Activated T-helper 17 cell treated with anti-CD3 and anti-CD28 coated beads, Interleukin-2, amount 50 U/mL, for 72 hours (primary cell): ENCODE measurements around the gene SDK2. TPM values are rescaled to one million over a fixed set of nuclear protein-coding genes. Genes with fewer than 3 reads are reported as not detected.
A peak's percentile ranks its signal among the peaks of the same experiment; 100 is the strongest.

Experiments used
- ATAC-seq: fragments of 150-1000 bp; cut with Tn5 transposase; replicated peaks from 2 replicates; pipeline ENCODE4 v1.10.0; 2021; ENCODE audit warnings: mild to moderate bottlenecking, moderate library complexity
- H3K27ac Mint-ChIP-seq: one replicate; pipeline ENCODE4 v1.8.0; 2022; ENCODE audit warnings: mixed read lengths
- H3K27me3 Mint-ChIP-seq: one replicate; pipeline ENCODE4 v1.8.0; 2022; ENCODE audit warnings: mixed read lengths
- H3K36me3 Mint-ChIP-seq: one replicate; pipeline ENCODE4 v1.8.0; 2022; ENCODE audit warnings: low read depth, mild to moderate bottlenecking, mixed read lengths
- H3K4me1 Mint-ChIP-seq: one replicate; pipeline ENCODE4 v1.8.0; 2022; ENCODE audit warnings: mixed read lengths
- H3K4me3 Mint-ChIP-seq: one replicate; pipeline ENCODE4 v1.8.0; 2022; ENCODE audit warnings: mild to moderate bottlenecking, mixed read lengths
- H3K9me3 Mint-ChIP-seq: one replicate; pipeline ENCODE4 v1.8.0; 2022; ENCODE audit warnings: mixed read lengths
- total RNA-seq, 2 donors: library from RNA; stranded (reverse); gene quantifications; one replicate each; pipeline ENCODE4 v1.2.3, GENCODE V29; 2022

Gene SDK2
- total RNA-seq, 2 donors from 2014 or later = 0.19 to 0.26 TPM

DNA sequence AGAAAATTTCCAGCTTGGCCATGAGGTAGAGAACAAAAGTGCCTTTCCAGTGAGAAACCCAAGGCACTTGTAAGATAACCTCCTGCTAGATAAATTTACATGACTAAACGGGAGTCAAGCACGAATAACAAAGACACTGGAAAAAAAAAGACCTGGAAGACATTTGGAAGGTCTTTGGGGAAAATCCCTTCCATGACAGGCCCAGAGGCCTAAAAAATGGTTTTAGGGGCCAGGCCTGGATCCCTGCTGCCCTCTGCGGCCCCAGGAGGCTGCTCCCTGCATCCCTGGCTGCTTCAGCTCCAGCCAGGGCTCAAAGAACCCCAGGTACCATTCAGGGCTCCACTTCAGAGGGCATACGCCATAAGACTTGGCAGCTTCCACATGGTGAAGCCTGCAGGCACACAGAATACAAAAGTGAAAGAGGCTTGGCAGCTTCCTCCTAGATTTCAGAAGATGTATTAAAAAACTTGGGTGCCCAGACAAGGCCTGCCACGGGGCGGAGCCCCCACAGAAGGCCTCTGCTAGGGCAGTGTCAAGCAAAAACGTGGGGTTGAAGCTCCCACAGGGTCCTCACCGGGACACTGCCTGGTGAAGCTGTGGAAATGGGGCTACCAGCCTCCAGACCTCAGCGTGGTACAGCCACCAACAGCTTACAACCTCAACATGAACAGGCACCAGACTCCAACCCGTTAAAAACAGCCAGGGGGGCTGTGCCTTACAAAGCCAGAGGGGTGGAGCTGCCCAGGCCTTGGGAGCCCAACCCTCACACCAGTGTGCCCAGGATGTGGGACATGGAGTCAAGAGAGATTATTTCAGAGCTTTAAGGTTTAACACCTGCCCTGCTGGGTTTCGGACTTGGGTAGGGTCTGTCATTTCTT, 77.1 kb downstream of the SDK2 start:
- Mint-ChIP-seq H3K9me3 (no peaks in the 10 kb centered on the region), H3K27me3 (no peaks in the 10 kb centered on the region), H3K27ac (peak overlapping the region; percentile 50), H3K4me1 (peaks cover 7% of the 10 kb centered on the region), H3K4me3 (peak overlapping the region; percentile 30), H3K36me3 (no peaks in the 10 kb centered on the region)
- peak; percentile 84 for ATAC-seq

DNA sequence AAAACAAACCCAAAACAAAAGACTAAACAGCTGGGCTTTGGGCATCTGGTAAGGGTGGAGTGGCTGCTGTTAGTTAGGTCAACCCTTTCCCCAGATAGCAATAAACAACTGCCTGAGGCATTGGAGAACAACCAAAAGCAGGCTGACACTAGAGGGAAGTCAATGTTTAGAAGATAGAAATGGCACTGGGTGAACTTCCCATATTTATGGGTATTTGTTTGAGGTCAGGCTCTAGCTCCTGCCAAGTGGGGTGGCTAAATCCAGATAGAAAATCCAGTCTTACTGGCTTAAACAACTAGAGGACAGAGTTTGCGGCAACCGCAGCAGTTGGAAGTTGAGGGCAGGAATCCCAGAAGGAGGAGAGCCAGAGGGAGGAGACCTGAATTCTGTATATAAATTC, 79.4 kb downstream of the SDK2 start:
- no peaks in the 10 kb centered on the region for H3K9me3 Mint-ChIP-seq
- no peaks in the 10 kb centered on the region for H3K27me3 Mint-ChIP-seq
- ATAC-seq = no peak
- H3K4me1 Mint-ChIP-seq = peaks cover 7% of the 10 kb centered on the region
- no peaks in the 10 kb centered on the region for H3K36me3 Mint-ChIP-seq
- no peak overlapping the region for H3K4me3 Mint-ChIP-seq
- H3K27ac Mint-ChIP-seq = no peak overlapping the region

- Mint-ChIP-seq H3K36me3 (no peaks in the 10 kb centered on the region), H3K4me3 (no peak overlapping the region), H3K4me1 (no peaks in the 10 kb centered on the region), H3K9me3 (no peaks in the 10 kb centered on the region), H3K27ac (no peak overlapping the region), H3K27me3 (no peaks in the 10 kb centered on the region)
- ATAC-seq = no peak
Observed at GRCh38 chr17:73562896-73563295, 81.3 kb downstream of the SDK2 start.

GRCh38 chr17:73561111-73561510, 83.1 kb downstream of the SDK2 start:
- Mint-ChIP-seq H3K4me1 (no peaks in the 10 kb centered on the region), H3K27me3 (no peaks in the 10 kb centered on the region), H3K9me3 (no peaks in the 10 kb centered on the region), H3K36me3 (no peaks in the 10 kb centered on the region), H3K4me3 (no peak overlapping the region), H3K27ac (peak overlapping the region; percentile 41)
- ATAC-seq = no peak

DNA sequence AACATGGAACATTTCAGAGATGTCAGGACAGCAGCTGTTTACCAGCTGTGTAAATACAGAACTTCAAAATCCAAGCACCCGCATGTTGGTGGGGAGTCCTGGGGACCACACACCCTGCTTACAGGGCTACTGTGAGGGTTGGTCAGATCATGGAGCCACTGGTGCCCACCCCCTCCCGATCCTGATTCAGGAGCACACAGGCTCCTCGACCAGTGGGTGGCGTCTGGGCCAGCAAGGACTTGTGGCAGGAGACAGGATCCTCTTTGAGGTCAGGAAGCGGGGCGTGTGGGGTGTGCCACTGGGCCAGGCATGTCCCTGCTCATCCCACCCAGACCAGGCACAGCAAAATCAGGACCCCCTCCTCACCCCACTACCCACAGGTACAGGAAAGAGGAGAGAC, 83.6 kb downstream of the SDK2 start:
- Mint-ChIP-seq H3K4me1 (no peaks in the 10 kb centered on the region), H3K27me3 (no peaks in the 10 kb centered on the region), H3K36me3 (no peaks in the 10 kb centered on the region), H3K9me3 (no peaks in the 10 kb centered on the region), H3K4me3 (no peak overlapping the region), H3K27ac (peak overlapping the region; percentile 41)
- ATAC-seq = no peak

DNA sequence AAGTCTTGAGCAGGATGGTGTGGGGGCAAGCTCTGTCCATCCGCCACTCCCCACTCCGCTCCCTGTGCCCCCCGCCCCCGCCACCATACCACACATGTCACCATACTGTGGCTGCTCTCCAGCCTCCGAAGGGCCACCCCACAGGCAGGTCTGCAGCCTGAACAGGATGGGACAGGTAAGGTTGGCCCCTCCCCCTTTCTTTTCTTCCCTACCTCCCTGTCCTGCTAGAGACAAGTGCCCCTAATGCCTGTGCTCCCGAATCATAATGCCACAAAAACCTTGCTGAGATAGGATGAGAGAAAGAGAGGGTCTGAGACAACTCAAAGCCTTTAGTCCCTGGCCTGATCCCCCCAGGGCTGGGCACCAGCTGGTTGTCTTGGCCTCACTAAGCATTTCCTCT, 84.7 kb downstream of the SDK2 start:
- Mint-ChIP-seq H3K27me3 (no peaks in the 10 kb centered on the region), H3K9me3 (no peaks in the 10 kb centered on the region), H3K27ac (no peak overlapping the region), H3K4me1 (no peaks in the 10 kb centered on the region), H3K36me3 (no peaks in the 10 kb centered on the region), H3K4me3 (no peak overlapping the region)
- ATAC-seq = no peak

GRCh38 chr17:73555199-73555960, 88.9 kb downstream of the SDK2 start:
- Mint-ChIP-seq H3K27ac (no peak overlapping the region), H3K4me1 (peaks cover 5% of the 10 kb centered on the region), H3K36me3 (no peaks in the 10 kb centered on the region), H3K27me3 (no peaks in the 10 kb centered on the region), H3K9me3 (no peaks in the 10 kb centered on the region), H3K4me3 (no peak overlapping the region)
- no peak for ATAC-seq

GRCh38 chr17:73554498-73554897, 89.7 kb downstream of the SDK2 start:
- Mint-ChIP-seq H3K27ac (no peak overlapping the region), H3K27me3 (no peaks in the 10 kb centered on the region), H3K4me3 (no peak overlapping the region), H3K9me3 (no peaks in the 10 kb centered on the region), H3K4me1 (peaks cover 5% of the 10 kb centered on the region), H3K36me3 (no peaks in the 10 kb centered on the region)
- ATAC-seq = no peak

DNA sequence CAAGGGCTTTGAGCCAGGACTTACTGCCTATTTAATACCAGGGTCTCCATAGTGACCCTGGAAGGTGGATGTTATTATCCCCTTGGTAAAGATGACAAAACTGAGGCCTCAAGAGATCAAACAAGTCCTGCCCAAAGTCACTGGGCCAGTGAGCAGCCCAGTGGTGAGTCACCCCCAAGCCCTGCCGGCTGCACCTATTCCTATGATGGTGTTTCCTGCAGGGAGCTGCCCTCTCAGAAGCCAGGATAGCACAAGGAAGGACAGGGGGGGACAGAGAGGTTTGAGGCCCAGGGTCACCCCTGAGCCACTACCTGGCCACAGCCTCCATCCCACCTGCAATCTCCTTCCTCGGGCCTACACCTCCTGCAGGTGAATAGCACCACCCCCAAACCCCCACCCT, 90.9 kb downstream of the SDK2 start:
- ATAC-seq = no peak
- no peaks in the 10 kb centered on the region for H3K9me3 Mint-ChIP-seq

DNA sequence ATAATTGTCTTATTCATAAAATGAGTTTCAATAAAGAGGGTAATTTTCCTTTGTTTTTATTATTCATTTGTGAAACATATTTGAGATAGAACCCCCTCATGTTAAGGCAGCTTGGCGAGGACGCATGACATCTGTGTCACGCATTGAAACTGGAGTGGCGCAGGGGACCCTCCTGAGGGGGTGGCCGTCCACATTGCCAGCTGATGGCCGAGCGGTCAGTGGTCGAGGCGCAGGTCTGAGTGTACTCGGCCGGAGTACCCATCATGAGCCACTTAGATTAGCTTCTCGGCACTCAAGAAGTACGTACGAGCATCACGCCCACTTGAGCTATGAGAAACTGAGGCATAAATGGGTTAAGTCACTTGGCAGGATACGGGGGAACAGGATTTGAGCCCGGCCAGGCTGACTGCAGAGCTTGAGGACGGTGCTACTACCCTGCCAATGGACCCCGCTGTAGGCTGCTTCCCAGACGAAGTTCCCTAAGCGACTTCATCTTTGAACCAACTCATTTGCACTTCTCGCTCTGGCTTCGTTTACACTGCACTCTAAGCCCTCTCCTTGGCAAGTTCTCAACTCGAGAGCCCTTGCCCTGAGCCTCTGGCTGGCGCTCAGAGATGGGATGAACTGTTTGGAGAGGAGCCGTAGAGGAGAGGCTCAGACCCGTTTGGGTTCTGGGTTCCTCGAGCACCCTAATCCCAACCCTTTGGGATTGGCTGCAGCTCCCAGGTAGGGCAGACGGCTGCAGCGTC, 91.8 kb downstream of the SDK2 start:
- H3K4me3 Mint-ChIP-seq = peak overlapping the region; percentile 46
- ATAC-seq = no peak

More for the DNA sequence above, 90.9 kb downstream of the SDK2 start:
- Mint-ChIP-seq H3K4me3 (no peak overlapping the region), H3K36me3 (no peaks in the 10 kb centered on the region), H3K27me3 (no peaks in the 10 kb centered on the region), H3K4me1 (peaks cover 5% of the 10 kb centered on the region), H3K27ac (no peak overlapping the region)

GRCh38 chr17:73551759-73552158, 92.5 kb downstream of the SDK2 start:
- no peaks in the 10 kb centered on the region for H3K36me3 Mint-ChIP-seq
- ATAC-seq = no peak
- peak overlapping the region; percentile 14 for H3K27ac Mint-ChIP-seq
- peak overlapping the region; percentile 46 for H3K4me3 Mint-ChIP-seq
- no peaks in the 10 kb centered on the region for H3K27me3 Mint-ChIP-seq
- H3K4me1 Mint-ChIP-seq = peaks cover 5% of the 10 kb centered on the region
- no peaks in the 10 kb centered on the region for H3K9me3 Mint-ChIP-seq

More for the DNA sequence above, 91.8 kb downstream of the SDK2 start:
- Mint-ChIP-seq H3K4me1 (peaks cover 5% of the 10 kb centered on the region), H3K9me3 (no peaks in the 10 kb centered on the region), H3K27me3 (no peaks in the 10 kb centered on the region), H3K36me3 (no peaks in the 10 kb centered on the region), H3K27ac (no peak overlapping the region)

- H3K4me1 Mint-ChIP-seq = peaks cover 5% of the 10 kb centered on the region
- no peaks in the 10 kb centered on the region for H3K27me3 Mint-ChIP-seq
- H3K9me3 Mint-ChIP-seq = no peaks in the 10 kb centered on the region
- H3K36me3 Mint-ChIP-seq = no peaks in the 10 kb centered on the region
- ATAC-seq = no peak
- H3K4me3 Mint-ChIP-seq = no peak overlapping the region
- H3K27ac Mint-ChIP-seq = no peak overlapping the region
Observed at GRCh38 chr17:73551144-73551543, 93.1 kb downstream of the SDK2 start.

DNA sequence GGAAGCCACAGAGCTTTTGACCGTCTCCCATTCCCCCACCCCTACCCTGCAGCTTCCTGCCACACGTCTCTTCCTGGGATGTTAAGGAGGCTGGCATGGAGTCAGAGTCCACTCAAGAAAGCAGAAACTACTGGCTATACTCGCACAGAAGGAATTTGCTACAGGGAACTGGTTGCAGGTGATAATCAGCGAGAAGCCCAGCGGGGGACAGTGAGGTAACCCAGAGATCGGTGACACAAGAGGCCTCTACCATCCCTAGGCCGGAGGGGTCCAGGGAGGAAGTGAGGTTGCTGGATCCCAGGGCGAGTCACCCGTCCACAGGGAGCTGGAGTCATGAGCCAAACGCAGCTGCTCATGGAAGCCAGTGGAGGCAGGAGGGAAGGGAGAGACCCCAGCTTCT, 93.7 kb downstream of the SDK2 start:
- no peak overlapping the region for H3K4me3 Mint-ChIP-seq
- no peaks in the 10 kb centered on the region for H3K36me3 Mint-ChIP-seq
- ATAC-seq = no peak
- no peaks in the 10 kb centered on the region for H3K9me3 Mint-ChIP-seq
- no peak overlapping the region for H3K27ac Mint-ChIP-seq
- peaks cover 5% of the 10 kb centered on the region for H3K4me1 Mint-ChIP-seq
- H3K27me3 Mint-ChIP-seq = no peaks in the 10 kb centered on the region

DNA sequence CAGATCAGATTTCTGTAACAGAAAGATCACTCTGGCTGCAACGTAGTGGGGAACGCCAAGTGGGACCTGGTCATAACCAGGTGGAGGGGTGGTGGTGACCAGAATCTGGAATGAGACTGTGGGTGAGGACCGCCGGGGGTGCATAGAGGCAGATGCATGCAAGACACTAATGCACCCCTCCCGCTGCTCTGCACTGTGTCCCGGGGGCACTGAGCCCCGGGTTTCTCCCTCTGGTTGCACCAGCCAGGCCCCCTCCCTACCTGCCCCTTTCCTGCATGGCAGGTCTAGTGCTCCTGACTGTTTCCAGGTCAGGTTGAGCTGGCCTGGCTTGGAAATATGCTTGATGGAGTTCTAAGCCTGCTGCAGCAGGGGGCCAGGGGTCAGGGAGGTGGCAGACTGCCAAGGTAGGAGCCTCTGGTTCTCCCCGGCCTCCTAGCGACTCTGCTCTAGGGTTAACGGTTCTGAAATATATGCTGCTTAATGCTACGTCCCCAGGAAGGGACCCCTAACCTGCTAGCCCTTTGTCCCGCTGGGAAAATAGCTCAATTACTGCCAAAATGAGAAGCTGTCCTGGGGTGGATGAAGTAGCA, 94.3 kb downstream of the SDK2 start:
- Mint-ChIP-seq H3K27me3 (no peaks in the 10 kb centered on the region), H3K36me3 (no peaks in the 10 kb centered on the region), H3K4me1 (peaks cover 5% of the 10 kb centered on the region), H3K9me3 (no peaks in the 10 kb centered on the region), H3K4me3 (no peak overlapping the region), H3K27ac (no peak overlapping the region)
- no peak for ATAC-seq
